ENCODE results near the gene CKS1B. TPM values are rescaled to one million over a fixed set of nuclear protein-coding genes. Genes with fewer than 3 reads are reported as not detected.

CKS1B gene
- total and polyA plus RNA-seq, 4 donors: 22.3 to 38.2 (median 30.2) TPM

DNA sequence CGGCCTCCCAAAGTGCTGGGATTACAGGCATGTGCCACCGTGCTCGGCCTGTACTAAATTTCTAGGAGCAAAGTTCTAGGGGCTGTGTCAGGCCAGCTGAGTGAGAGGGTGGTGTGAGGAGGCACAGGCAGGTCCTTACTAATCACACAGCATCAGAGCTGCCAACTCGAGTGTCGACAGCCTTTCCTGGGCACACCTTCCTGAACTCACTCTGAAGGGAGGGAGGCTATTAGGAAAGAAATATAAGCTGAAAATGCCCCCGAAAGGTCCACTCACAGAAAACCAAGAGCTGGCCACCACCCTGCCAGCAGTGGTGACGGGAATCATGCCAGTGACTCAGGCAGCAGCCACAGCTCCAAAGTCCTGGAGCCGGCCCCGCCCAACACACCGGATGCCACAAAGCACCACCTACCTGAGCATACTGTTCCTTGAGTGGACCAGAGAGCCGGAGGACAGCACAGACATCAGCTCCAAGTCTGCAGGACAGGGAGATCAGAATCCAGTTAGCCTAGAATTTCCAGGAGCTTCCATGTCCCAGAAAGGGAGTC is 42.5 kb upstream of the CKS1B start:
- H3K9ac ChIP-seq (ENCODE audit: insufficient read depth in 1 of 2, low read length in 2 of 2): no peak overlapping the region
- peak overlapping the region in 1 of 2 donors; percentile 80 for H3K27ac ChIP-seq (ENCODE audit: low read depth in 1 of 2, low read length in 1 of 2)
- no peaks in the 10 kb centered on the region for H3K27me3 ChIP-seq (ENCODE audit: control insufficient read depth in 3 of 3, insufficient read depth in 3 of 3, low read length in 2 of 3)
- WGBS, 2 donors: 76 to 92% methylated on average over 11 of the region's 11 CpGs
- TF ChIP-seq, protein P1, sequence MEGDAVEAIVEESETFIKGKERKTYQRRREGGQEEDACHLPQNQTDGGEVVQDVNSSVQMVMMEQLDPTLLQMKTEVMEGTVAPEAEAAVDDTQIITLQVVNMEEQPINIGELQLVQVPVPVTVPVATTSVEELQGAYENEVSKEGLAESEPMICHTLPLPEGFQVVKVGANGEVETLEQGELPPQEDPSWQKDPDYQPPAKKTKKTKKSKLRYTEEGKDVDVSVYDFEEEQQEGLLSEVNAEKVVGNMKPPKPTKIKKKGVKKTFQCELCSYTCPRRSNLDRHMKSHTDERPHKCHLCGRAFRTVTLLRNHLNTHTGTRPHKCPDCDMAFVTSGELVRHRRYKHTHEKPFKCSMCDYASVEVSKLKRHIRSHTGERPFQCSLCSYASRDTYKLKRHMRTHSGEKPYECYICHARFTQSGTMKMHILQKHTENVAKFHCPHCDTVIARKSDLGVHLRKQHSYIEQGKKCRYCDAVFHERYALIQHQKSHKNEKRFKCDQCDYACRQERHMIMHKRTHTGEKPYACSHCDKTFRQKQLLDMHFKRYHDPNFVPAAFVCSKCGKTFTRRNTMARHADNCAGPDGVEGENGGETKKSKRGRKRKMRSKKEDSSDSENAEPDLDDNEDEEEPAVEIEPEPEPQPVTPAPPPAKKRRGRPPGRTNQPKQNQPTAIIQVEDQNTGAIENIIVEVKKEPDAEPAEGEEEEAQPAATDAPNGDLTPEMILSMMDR (IDR thresholded peaks at IDR 0.05; ENCODE audit: control extremely low read depth, extremely low read depth): no peak
- DNase-seq (no peak), ATAC-seq (ENCODE audit: insufficient read depth, low FRiP score) (peak; percentile 23)
- peaks cover 0 to 8% (median 4%) of the 10 kb centered on the region in 5 donors for H3K4me1 ChIP-seq (ENCODE audit: control insufficient read depth in 5 of 5, insufficient read depth in 5 of 5, low read length in 5 of 5)
- H3K9me3 ChIP-seq (ENCODE audit: control insufficient read depth in 4 of 4, insufficient read depth in 3 of 4, low read length in 3 of 4): no peaks in the 10 kb centered on the region
- H3K36me3 ChIP-seq (ENCODE audit: control insufficient read depth in 4 of 4, insufficient read depth in 4 of 4, low read length in 4 of 4): peaks cover 0 to 21% (median 8%) of the 10 kb centered on the region in 4 donors
- H3K4me3 ChIP-seq: no peak overlapping the region

DNA sequence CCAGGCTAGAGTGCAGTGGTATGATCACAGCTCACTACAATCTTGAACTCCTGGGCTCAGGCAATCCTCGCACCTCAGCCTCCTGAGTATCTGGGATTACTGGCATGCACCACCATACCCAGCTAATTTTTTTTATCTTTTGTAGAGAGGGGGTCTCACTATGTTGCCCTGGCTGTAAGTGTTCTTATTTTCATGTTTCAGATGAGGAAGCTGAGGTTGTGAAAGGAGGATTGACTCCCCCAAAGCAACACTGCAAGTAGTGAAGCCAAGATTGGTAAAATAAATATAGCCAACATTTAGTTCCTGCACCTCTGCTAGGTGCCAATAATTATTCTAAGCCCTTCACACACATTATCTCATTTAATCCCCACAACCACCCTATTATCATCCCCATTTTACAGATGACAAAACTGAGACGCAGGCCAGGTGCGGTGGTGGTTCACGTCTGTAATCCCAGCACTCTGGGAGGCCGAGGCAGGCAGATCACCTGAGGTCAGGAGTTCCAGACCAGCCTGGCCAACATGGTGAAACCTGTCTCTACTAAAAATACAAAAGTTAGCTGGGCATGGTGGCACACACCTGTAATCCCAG is 40.0 kb upstream of the CKS1B start:
- Histone ChIP-seq H3K4me1 (ENCODE audit: control insufficient read depth in 5 of 5, insufficient read depth in 5 of 5, low read length in 5 of 5) (peaks cover 0 to 12% (median 8%) of the 10 kb centered on the region in 5 donors), H3K9me3 (ENCODE audit: control insufficient read depth in 4 of 4, insufficient read depth in 3 of 4, low read length in 3 of 4) (no peaks in the 10 kb centered on the region), H3K36me3 (ENCODE audit: control insufficient read depth in 4 of 4, insufficient read depth in 4 of 4, low read length in 4 of 4) (peaks cover 0 to 6% (median 0%) of the 10 kb centered on the region in 4 donors), H3K27ac (ENCODE audit: low read depth in 1 of 2, low read length in 1 of 2) (no peak overlapping the region), H3K9ac (ENCODE audit: insufficient read depth in 1 of 2, low read length in 2 of 2) (no peak overlapping the region), H3K27me3 (ENCODE audit: control insufficient read depth in 3 of 3, insufficient read depth in 3 of 3, low read length in 2 of 3) (no peaks in the 10 kb centered on the region), H3K4me3 (no peak overlapping the region)
- DNase-seq (no peak), ATAC-seq (ENCODE audit: insufficient read depth, low FRiP score) (no peak)
- TF ChIP-seq, protein P1 (IDR thresholded peaks at IDR 0.05; ENCODE audit: control extremely low read depth, extremely low read depth): no peak
- WGBS, 2 donors: 96% methylated on average over 5 of the region's 5 CpGs

DNA sequence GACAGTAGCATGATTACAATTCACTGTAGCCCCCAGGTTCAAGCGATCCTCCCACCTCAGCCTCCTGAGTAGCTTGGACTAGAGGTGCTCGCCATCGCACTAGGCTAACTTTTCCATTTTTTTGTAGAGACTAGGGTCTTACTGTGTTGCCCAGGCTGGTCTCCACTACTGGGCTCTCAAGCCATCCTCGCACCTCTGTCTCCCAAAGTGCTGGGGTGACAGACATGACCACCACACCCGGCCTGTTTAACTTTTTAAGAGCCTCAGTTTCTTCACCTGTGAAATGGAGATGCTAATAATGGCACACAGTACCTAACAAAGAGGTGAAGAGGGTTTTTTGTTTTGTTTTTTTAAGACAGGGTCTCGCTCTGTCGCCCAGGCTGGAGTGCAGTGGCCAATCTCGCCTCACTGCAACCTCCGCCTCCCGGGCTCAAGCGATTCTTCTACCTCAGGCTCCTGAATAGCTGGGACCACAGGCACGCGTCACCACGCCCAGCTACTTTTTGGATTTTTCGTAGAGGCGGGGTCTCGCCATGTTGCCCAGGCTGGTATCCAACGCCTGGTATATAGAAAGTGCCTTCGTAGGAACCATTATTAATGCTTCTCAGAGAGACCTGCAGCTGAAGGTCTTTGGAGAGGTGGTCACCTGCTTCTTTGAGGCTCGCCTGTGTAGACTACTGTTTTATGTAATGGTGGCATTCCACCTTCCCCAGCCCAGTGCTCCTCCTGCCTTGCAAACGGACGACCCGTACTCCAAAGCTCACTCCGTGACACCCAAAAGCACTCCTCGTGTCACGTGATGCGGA is 38.5 kb upstream of the CKS1B start:
- Histone ChIP-seq H3K27ac (ENCODE audit: low read depth in 1 of 2, low read length in 1 of 2) (peak overlapping the region; percentile 86 to 99), H3K36me3 (ENCODE audit: control insufficient read depth in 4 of 4, insufficient read depth in 4 of 4, low read length in 4 of 4) (peaks cover 0 to 3% (median 0%) of the 10 kb centered on the region in 4 donors), H3K4me3 (peak overlapping the region; percentile 63), H3K9me3 (ENCODE audit: control insufficient read depth in 4 of 4, insufficient read depth in 3 of 4, low read length in 3 of 4) (no peaks in the 10 kb centered on the region), H3K9ac (ENCODE audit: insufficient read depth in 1 of 2, low read length in 2 of 2) (peak overlapping the region; percentile 78 to 98), H3K4me1 (ENCODE audit: control insufficient read depth in 5 of 5, insufficient read depth in 5 of 5, low read length in 5 of 5) (peaks cover 0 to 16% (median 9%) of the 10 kb centered on the region in 5 donors), H3K27me3 (ENCODE audit: control insufficient read depth in 3 of 3, insufficient read depth in 3 of 3, low read length in 2 of 3) (no peaks in the 10 kb centered on the region)
- WGBS, 2 donors: 34 to 46% methylated on average over 27 of the region's 27 CpGs
- TF ChIP-seq, protein P1 (IDR thresholded peaks at IDR 0.05; ENCODE audit: control extremely low read depth, extremely low read depth): no peak
- ATAC-seq (ENCODE audit: insufficient read depth, low FRiP score) (no peak), DNase-seq (no peak)

Measured in lung (tissue), 12 donors.